ENCODE results near the gene CXCR4. TPM values are rescaled to one million over a fixed set of nuclear protein-coding genes. Genes with fewer than 3 reads are reported as not detected.

Gene CXCR4
- total RNA-seq, 1 experiment from 2014 or later, result 1.5 TPM

- ChIA-PET CTCF (no interaction called here), POLR2A (ENCODE audit: low non-redundant PET) (no interaction called here)
- H3K4me3 ChIP-seq (ENCODE audit: low read depth, low read length, poor library complexity, severe bottlenecking), result no peak overlapping the region
- DNase-seq (ENCODE audit: low spot score), result no peak
- peaks cover 8% of the 10 kb centered on the region for H3K27me3 ChIP-seq (replicated peaks; ENCODE audit: insufficient read depth, low read depth, low read length, poor library complexity)
- H3K36me3 ChIP-seq (ENCODE audit: insufficient read depth, low read length, poor library complexity, severe bottlenecking), result no peaks in the 10 kb centered on the region
- no TSS peak for BruUV-seq (replicated peaks)
- no peaks in the 10 kb centered on the region for H3K9me3 ChIP-seq (ENCODE audit: low read depth, low read length, poor library complexity, severe bottlenecking)
- TF ChIP-seq CTCF (conservative IDR thresholded peaks at IDR 0.05; ENCODE audit: low read depth, low read length) (no peak), EZH2 (IDR thresholded peaks at IDR 0.05; ENCODE audit: borderline replicate concordance, low read depth, low read length, poor library complexity, severe bottlenecking) (no peak)
- H3K27ac ChIP-seq (ENCODE audit: low read depth, low read length, poor library complexity, severe bottlenecking), result no peak overlapping the region
- intact Hi-C loops (cut with micrococcal nuclease; ENCODE audit: unreplicated experiment), result no loop called here
- H3K4me1 ChIP-seq (ENCODE audit: insufficient read depth, low read length, poor library complexity, severe bottlenecking), result no peaks in the 10 kb centered on the region
Measured at GRCh38 chr2:136143603-136144451, 25.9 kb upstream of the CXCR4 start.

- TF ChIP-seq CTCF (conservative IDR thresholded peaks at IDR 0.05; ENCODE audit: low read depth, low read length) (no peak), EZH2 (IDR thresholded peaks at IDR 0.05; ENCODE audit: borderline replicate concordance, low read depth, low read length, poor library complexity, severe bottlenecking) (no peak)
- DNase-seq (ENCODE audit: low spot score), result peak; percentile 18
- Histone ChIP-seq H3K4me3 (ENCODE audit: low read depth, low read length, poor library complexity, severe bottlenecking) (no peak overlapping the region), H3K27me3 (replicated peaks; ENCODE audit: insufficient read depth, low read depth, low read length, poor library complexity) (peaks cover 11% of the 10 kb centered on the region), H3K27ac (ENCODE audit: low read depth, low read length, poor library complexity, severe bottlenecking) (no peak overlapping the region), H3K4me1 (ENCODE audit: insufficient read depth, low read length, poor library complexity, severe bottlenecking) (peaks cover 3% of the 10 kb centered on the region), H3K36me3 (ENCODE audit: insufficient read depth, low read length, poor library complexity, severe bottlenecking) (no peaks in the 10 kb centered on the region), H3K9me3 (ENCODE audit: low read depth, low read length, poor library complexity, severe bottlenecking) (no peaks in the 10 kb centered on the region)
- ChIA-PET CTCF (no interaction called here), POLR2A (ENCODE audit: low non-redundant PET) (no interaction called here)
- no TSS peak for BruUV-seq (replicated peaks)
- intact Hi-C loops (cut with micrococcal nuclease; ENCODE audit: unreplicated experiment), result no loop called here
Measured at GRCh38 chr2:136141510-136142149, 23.7 kb upstream of the CXCR4 start.

- no peak overlapping the region for H3K4me3 ChIP-seq (ENCODE audit: low read depth, low read length, poor library complexity, severe bottlenecking)
- no peaks in the 10 kb centered on the region for H3K9me3 ChIP-seq (ENCODE audit: low read depth, low read length, poor library complexity, severe bottlenecking)
- H3K4me1 ChIP-seq (ENCODE audit: insufficient read depth, low read length, poor library complexity, severe bottlenecking), result peaks cover 4% of the 10 kb centered on the region
- intact Hi-C loops (cut with micrococcal nuclease; ENCODE audit: unreplicated experiment), result no loop called here
- peaks cover 11% of the 10 kb centered on the region for H3K27me3 ChIP-seq (replicated peaks; ENCODE audit: insufficient read depth, low read depth, low read length, poor library complexity)
- H3K27ac ChIP-seq (ENCODE audit: low read depth, low read length, poor library complexity, severe bottlenecking), result no peak overlapping the region
- POLR2A ChIA-PET (ENCODE audit: low non-redundant PET), result no interaction called here
- no TSS peak for BruUV-seq (replicated peaks)
- TF ChIP-seq CTCF (conservative IDR thresholded peaks at IDR 0.05; ENCODE audit: low read depth, low read length) (no peak), EZH2 (IDR thresholded peaks at IDR 0.05; ENCODE audit: borderline replicate concordance, low read depth, low read length, poor library complexity, severe bottlenecking) (no peak)
- H3K36me3 ChIP-seq (ENCODE audit: insufficient read depth, low read length, poor library complexity, severe bottlenecking), result no peaks in the 10 kb centered on the region
- CTCF ChIA-PET, result no interaction called here
- no peak for DNase-seq (ENCODE audit: low spot score)
Measured at GRCh38 chr2:136139631-136140030, 21.7 kb upstream of the CXCR4 start.

All from A673 (cell line).